OCI-LY3 (cell line): Measurements from ENCODE around the gene PID1.

Experiments used
- H2AFZ ChIP-seq: fragments of 200-600, 300-600 bp; shearing (Covaris generic); 2 replicates; pipeline ENCODE4 v1.6.0; 2014; ENCODE audit warnings: antibody characterized with exemption, low read depth, low read length
- H3K27ac ChIP-seq: fragments of 200-600, 300-600 bp; sonication (generic); 2 replicates; pipeline ENCODE4 v1.5.1; 2014; ENCODE audit warnings: mild to moderate bottlenecking, low read length, moderate library complexity, mixed read lengths
- H3K27me3 ChIP-seq: fragments of 200-600, 300-600 bp; sonication (generic); 2 replicates; pipeline ENCODE4 v1.6.1; 2014; ENCODE audit warnings: low read depth, low read length, mixed read lengths
- H3K36me3 ChIP-seq: fragments of 200-600, 300-600 bp; sonication (generic); replicated peaks from 2 replicates; pipeline ENCODE3; 2014; ENCODE audit warnings: low read depth, low read length, mixed read lengths
- H3K4me1 ChIP-seq: fragments of 300-600, 200-600 bp; sonication (generic); 2 replicates; pipeline ENCODE4 v1.6.1; 2014; ENCODE audit warnings: low read length, mixed read lengths
- H3K4me2 ChIP-seq: fragments of 200-600, 300-600 bp; sonication (generic); 2 replicates; pipeline ENCODE4 v1.6.1; 2014; ENCODE audit warnings: low read length, mixed read lengths
- H3K4me3 ChIP-seq: fragments of 300-600, 200-600 bp; sonication (generic); 2 replicates; pipeline ENCODE4 v1.5.1; 2014; ENCODE audit warnings: antibody characterized with exemption, mild to moderate bottlenecking, low read length, moderate library complexity
- H3K79me2 ChIP-seq: fragments of 300-600, 200-600 bp; shearing (Covaris generic); 2 replicates; pipeline ENCODE4 v1.6.1; 2014; ENCODE audit warnings: mild to moderate bottlenecking, low read length, mixed read lengths
- H3K9ac ChIP-seq: fragments of 300-600, 200-600 bp; shearing (Covaris generic); 2 replicates; pipeline ENCODE4 v1.6.0; 2014; ENCODE audit warnings: mild to moderate bottlenecking, low read length, moderate library complexity
- H3K9me3 ChIP-seq: fragments of 200-600, 300-600 bp; shearing (Covaris generic); 2 replicates; pipeline ENCODE4 v1.6.1; 2014; ENCODE audit warnings: low read length, mixed read lengths; ENCODE audit not compliant: insufficient read depth
- H4K20me1 ChIP-seq: fragments of 200-600, 300-600 bp; sonication (generic); 2 replicates; pipeline ENCODE4 v1.6.1; 2016; ENCODE audit warnings: low read length, mixed read lengths; ENCODE audit not compliant: insufficient read depth
- EZH2phosphoT487 ChIP-seq: fragments of 200-600 bp; shearing (Covaris generic); IDR thresholded peaks from 2 replicates; pipeline ENCODE4 v1.6.1; 2018; ENCODE audit warnings: antibody characterized with exemption, mixed run types, low read depth
- TF ChIP-seq, protein P1 (sequence below): fragments of 200-600, 300-600 bp; sonication (generic); IDR thresholded peaks from 2 replicates; pipeline ENCODE4 v1.5.1; 2014; ENCODE audit warnings: antibody characterized with exemption, low read length, low read depth

PID1 gene

DNA sequence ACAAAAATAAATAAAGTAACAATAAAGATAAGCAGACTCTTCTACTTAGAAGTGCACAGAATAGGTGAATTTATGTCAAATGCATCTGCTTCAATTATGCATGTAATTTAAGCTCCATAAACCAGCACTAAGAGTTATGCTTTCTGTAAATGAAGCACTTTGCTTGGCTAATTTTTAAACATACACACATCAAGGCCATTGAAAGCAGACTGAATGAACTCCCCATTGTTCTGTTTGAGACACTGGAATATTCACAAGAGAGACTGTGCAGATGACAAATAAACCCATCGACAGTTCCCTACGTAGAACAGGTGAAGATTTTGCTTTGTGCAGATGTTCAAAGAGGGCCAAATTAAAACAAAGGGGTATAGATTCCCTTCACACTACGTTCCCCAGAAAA is 133.4 kb downstream of the PID1 start:
- Histone ChIP-seq H3K4me1 (peaks cover 3% of the 10 kb centered on the region; the same call in 1 of the 2 replicates), H3K27ac (no peak overlapping the region), H3K9ac (no peak overlapping the region), H3K4me2 (no peak overlapping the region), H3K79me2 (no peaks in the 10 kb centered on the region), H3K4me3 (no peak overlapping the region), H3K27me3 (no peaks in the 10 kb centered on the region), H3K36me3 (peaks cover 6% of the 10 kb centered on the region), H4K20me1 (no peaks in the 10 kb centered on the region), H2AFZ (no peak overlapping the region), H3K9me3 (no peaks in the 10 kb centered on the region; the same call in 1 of the 2 replicates)
- TF ChIP-seq EZH2phosphoT487, result no peak
- TF ChIP-seq, protein P1, sequence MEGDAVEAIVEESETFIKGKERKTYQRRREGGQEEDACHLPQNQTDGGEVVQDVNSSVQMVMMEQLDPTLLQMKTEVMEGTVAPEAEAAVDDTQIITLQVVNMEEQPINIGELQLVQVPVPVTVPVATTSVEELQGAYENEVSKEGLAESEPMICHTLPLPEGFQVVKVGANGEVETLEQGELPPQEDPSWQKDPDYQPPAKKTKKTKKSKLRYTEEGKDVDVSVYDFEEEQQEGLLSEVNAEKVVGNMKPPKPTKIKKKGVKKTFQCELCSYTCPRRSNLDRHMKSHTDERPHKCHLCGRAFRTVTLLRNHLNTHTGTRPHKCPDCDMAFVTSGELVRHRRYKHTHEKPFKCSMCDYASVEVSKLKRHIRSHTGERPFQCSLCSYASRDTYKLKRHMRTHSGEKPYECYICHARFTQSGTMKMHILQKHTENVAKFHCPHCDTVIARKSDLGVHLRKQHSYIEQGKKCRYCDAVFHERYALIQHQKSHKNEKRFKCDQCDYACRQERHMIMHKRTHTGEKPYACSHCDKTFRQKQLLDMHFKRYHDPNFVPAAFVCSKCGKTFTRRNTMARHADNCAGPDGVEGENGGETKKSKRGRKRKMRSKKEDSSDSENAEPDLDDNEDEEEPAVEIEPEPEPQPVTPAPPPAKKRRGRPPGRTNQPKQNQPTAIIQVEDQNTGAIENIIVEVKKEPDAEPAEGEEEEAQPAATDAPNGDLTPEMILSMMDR, result no peak

DNA sequence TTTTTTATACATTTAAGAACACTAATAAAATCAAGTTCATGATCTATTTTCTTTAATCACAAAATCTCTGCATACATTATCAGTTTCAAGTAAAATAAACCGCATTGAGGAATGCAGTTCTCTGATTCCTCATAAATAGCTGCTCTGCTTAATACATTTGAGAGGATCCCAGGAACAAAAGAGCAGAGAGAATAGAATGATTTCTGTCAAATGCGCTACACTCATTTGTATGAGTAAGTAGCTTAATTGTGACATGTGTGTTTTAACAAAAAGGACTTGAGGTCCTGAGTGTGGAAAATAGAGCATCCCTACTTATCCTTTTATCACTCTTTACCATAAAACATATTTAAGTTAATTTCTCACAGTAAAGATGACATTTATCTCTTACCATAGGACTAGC is 134.0 kb downstream of the PID1 start:
- Histone ChIP-seq H3K27me3 (no peaks in the 10 kb centered on the region), H3K27ac (no peak overlapping the region), H3K4me1 (peaks cover 3% of the 10 kb centered on the region; the same call in 1 of the 2 replicates), H3K4me3 (no peak overlapping the region), H3K9ac (no peak overlapping the region), H2AFZ (no peak overlapping the region), H3K4me2 (no peak overlapping the region), H3K79me2 (no peaks in the 10 kb centered on the region), H3K36me3 (peaks cover 6% of the 10 kb centered on the region), H4K20me1 (no peaks in the 10 kb centered on the region), H3K9me3 (no peaks in the 10 kb centered on the region; the same call in 1 of the 2 replicates)
- no peak for TF ChIP-seq EZH2phosphoT487
- TF ChIP-seq, protein P1, result no peak

DNA sequence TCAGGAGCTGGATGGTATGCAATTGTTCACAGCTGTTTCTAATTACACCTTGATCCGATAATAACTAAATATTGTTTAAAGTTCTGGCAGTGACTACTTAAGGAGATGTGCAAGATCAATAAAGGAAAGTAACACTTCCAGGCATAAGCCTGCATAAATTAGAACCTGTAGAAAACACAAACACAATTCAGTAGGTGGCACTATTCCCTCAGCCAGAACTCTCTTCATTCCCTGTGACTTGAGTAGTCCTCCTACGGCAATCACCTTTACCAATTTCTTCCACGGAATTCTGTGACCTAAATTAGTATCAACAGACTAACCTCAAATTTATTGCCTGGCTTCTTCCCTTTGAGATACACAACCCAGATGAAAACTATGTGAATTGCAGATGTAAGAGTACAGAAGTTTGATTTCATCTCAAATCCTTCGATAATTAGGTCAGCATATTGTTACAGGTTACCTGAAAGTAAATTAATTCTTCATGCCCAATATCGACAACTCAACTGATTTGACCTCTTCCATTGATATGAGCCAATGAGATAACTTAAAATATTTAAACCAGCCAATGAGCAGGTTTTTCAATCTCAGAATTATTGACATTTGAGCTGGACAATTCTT is 137.8 kb downstream of the PID1 start:
- peaks cover 6% of the 10 kb centered on the region for H3K36me3 ChIP-seq
- H3K4me1 ChIP-seq, result peaks cover 3% of the 10 kb centered on the region; the same call in 1 of the 2 replicates
- no peaks in the 10 kb centered on the region for H4K20me1 ChIP-seq
- H3K79me2 ChIP-seq, result no peaks in the 10 kb centered on the region
- H3K9ac ChIP-seq, result no peak overlapping the region
- H2AFZ ChIP-seq, result no peak overlapping the region
- H3K27ac ChIP-seq, result no peak overlapping the region
- no peaks in the 10 kb centered on the region; the same call in 1 of the 2 replicates for H3K9me3 ChIP-seq
- H3K4me3 ChIP-seq, result no peak overlapping the region
- H3K4me2 ChIP-seq, result peak overlapping the region; percentile 59
- no peaks in the 10 kb centered on the region for H3K27me3 ChIP-seq
- no peak for TF ChIP-seq EZH2phosphoT487
- TF ChIP-seq, protein P1, result peak; percentile 70

DNA sequence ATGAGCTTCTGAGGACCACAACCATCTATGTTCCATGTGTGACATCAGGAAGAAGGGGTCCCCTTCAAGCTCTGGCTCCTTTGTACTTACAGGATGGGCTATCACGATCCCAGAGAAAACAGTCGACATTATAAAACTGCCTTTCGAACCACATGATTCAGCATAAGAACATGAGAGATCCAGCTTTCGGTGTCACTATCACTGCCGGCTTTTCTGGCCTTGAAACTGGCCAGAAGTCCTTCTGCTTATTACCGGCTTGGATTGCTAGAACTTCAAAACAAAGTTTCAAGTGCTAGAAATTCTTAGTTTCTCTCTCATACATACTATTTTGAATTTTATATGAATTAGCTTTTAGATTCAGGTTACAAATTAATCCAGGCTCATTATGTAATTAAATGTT is 138.9 kb downstream of the PID1 start:
- Histone ChIP-seq H2AFZ (no peak overlapping the region), H3K9me3 (no peaks in the 10 kb centered on the region; the same call in 1 of the 2 replicates), H3K4me1 (peaks cover 5% of the 10 kb centered on the region; the same call in 1 of the 2 replicates), H3K9ac (no peak overlapping the region), H3K27me3 (no peaks in the 10 kb centered on the region), H3K4me3 (no peak overlapping the region), H3K27ac (no peak overlapping the region), H3K36me3 (peaks cover 6% of the 10 kb centered on the region), H3K4me2 (no peak overlapping the region), H4K20me1 (no peaks in the 10 kb centered on the region), H3K79me2 (no peaks in the 10 kb centered on the region)
- TF ChIP-seq EZH2phosphoT487, result no peak
- TF ChIP-seq, protein P1, result no peak
